Islet precursor cell (in vitro differentiated cells): ENCODE results near the gene MPHOSPH9.
A peak's percentile ranks its signal among the peaks of the same experiment; 100 is the strongest.

Experiments
- DNase-seq: peaks from one replicate; pipeline ENCODE4 v3.0.0-alpha.2; 2018

The MPHOSPH9 gene

DNA sequence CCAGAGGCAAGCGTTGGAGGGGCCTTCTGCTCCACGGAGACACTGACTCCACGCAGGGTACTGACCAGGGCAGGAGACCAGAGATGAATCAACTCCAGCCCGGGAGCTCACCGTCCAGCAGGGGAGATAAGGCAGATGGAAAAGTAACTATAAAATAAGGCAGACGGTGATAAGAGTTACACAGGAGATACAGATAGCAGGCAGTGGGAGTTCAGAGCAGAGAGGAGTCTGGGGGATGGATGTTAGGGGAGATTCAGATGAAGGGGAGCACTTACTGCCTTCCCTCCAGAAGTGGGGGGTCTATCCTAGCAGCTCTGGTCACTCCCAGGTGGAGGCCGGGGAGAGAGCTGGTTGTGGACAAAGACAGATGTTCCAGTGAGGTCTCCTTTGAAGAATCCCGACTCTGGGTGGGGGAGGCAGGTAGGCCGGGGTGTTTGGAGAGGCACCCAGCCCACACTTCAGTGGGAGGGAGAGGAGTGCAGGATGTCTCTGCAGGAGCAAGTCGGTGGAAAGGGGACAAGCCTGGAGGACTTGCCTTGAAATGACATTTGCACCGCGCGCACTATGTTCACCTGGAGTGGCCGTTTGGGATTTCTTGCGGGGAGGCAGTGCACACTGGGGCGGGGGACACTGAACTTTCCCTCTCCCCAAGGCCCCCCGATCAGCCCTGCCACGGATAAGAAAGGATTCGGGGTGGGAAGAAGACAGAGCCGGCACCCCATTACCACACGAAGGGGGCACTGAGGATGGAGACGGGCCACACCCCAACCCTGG is 83.3 kb downstream of the MPHOSPH9 start:
- DNase-seq: peak; percentile 61

- DNase-seq: peak; percentile 66
Observed at GRCh38 chr12:123149088-123149487, 83.9 kb downstream of the MPHOSPH9 start.

DNA sequence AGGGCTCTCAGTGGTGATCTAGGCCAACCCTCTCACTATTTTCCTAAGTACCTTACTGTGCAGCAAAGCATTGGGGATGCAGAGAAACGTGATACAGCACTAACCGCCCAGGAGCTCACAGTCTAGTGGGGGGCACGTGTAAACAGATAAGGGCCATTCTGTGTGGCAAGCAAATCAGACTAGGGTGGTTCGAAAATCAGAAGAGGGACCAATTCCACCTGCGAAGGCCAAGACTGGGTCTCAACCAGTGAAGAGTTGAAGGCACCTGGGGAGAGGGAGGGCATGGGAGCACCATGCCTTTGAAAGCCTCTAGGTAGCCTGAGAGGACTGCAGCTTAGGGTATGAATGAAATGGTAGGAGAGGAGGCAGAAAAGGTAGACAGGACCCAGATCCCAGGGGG is 84.3 kb downstream of the MPHOSPH9 start:
- no peak for DNase-seq

- DNase-seq: no peak
Observed at GRCh38 chr12:123148223-123148622, 84.7 kb downstream of the MPHOSPH9 start.

DNA sequence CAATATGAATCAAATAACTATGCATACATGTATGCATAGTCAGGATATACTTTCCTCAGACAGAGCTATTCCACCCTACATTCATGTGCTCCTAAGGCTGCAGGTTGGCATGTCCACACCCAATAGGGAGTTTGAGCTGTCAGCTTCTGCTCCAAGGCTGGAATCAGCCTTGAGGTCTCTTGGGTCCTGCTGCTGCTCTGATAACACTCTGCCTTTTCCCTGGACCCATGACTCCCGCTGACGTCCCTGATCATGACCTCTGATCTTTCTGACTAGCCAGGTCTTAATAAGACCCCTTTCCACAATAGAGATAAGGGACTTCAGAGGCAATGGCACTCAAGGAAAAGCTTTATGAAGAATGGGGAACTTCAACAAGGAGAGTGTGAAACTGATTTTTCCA is 87.7 kb downstream of the MPHOSPH9 start:
- DNase-seq: no peak

DNA sequence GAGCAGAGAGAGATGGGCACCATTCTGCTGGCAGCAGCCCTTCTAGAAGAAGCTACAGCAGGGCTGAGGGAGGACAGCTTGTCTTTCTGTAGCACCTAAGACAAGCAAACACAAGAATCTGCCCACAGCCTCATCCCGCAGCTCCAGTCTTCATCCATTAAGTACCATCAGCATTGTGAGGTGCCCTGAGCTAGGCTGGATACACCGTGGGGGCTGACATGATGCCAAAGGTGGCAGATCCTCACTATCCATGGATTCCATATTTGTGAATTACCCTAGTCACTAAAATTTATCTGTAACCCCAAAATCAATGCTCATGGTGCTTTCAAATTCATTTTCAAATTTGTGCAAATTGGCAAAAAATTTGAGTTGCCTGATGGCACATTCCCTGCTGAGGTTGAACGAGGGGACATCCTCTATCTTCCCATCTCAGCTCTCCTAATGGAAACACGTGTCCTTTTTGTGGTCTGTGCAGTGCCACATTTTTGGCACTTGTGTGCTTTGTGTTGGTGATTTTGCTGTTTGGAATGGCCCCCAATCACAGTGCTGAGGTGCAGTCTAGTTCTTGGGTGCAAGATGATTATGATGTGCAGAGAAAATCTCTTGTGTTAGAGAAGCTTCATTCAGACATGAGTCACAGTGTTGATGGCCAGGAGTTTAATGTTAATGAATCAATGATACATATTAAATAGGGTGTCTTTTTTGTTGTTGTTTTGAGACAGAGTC is 89.0 kb downstream of the MPHOSPH9 start:
- DNase-seq: peak; percentile 47

DNA sequence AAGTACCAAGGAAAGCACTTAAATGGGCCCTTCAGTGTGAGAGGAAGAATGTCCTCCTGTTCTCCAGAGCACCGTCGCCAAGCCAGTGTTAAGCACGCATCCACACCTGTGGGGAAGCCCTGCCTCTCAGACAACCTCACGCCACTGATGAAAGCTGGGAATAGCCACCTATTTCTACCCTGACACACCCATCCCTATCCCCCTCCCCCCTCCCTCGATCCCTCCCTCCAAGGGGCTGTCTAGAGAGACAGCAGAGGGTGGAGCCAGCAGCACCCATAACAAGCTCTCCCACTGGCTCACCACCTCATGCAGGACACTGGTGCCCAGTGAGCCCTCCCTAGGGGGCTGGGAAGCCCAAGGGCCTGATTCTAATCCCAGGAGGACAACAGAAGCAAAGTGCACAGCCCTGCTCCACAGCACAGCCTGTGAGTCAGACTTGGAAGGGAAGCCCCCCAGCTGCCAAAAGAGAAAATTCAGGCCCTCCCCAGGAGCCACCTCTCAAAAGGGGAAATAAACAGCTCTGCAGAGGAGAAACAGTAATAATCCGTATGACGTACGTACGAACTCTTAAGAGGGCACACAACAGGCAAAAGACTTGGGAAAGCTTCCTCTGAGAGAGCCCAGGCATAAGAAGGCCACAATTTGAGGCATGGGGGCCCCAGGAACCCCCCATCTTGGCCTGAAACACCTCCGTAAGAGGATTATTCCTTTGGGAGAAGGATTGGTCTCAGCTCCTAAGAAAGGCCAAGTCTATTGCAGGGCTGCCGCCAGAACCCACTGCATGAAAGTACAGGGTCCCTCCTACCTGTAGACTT is 89.8 kb downstream of the MPHOSPH9 start:
- DNase-seq: peak; percentile 78

GRCh38 chr12:123142518-123142840 is 90.5 kb downstream of the MPHOSPH9 start:
- no peak for DNase-seq

- DNase-seq: peak; percentile 85
Observed at GRCh38 chr12:123141615-123142517, 91.1 kb downstream of the MPHOSPH9 start.

- no peak for DNase-seq
Observed at GRCh38 chr12:123140676-123141614, 92.0 kb downstream of the MPHOSPH9 start.

DNA sequence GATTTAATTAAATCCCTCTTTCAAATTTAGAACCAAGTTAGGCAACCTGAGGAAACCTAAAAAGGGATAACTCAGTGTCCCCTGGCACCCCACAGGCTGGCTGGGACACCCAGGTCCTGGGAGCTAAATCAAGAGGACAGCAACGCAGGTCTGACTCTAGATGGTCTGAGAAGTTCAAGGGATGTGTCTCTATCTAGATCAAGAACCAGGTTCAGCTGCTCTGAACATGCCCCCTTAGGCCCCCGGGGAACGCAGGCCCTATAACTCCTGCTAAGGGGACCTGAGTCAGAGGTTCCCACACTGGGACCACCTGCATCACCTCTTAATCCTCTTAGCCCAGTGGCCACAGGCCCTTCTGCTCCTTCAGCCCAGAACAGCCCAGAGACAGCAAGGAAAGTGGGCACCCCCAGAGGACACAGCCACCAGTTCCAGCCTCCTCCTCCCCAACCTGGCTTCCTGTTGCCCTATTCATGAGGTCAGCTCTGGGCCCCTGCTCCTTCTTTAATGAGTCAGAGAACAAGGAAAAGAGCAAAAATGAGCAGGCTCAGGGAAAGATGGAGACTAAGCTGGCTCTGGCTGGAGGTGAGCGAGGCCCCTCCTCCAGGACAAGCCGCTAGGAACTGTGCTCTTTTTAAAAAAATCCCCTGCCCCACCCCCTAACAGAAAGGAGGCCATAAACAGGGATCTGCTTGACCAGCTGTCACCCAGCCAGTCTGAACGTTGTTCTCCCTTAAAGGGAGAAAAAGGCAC is 92.8 kb downstream of the MPHOSPH9 start:
- peak; percentile 91 for DNase-seq

GRCh38 chr12:123135688-123136087 is 97.3 kb downstream of the MPHOSPH9 start:
- DNase-seq: no peak

DNA sequence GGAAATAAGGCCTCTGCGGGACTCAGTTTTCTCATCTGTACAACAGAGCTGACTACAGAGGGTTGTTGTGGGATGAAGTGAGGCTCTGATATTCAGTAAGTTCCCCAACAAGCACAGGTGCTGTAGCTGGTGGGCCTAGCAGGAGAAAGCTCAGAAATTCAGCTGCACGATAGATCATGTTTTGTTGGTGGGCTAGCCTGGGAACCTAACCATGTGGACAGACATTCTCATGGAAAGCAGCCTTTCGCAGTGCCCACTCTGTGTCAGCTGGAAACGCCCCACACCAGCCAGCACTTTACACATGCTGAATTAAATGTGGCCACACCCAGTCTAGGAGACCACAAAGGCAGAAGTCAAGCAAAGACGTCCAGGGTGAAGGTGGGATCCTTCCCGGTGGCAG is 98.1 kb downstream of the MPHOSPH9 start:
- DNase-seq: peak; percentile 60

DNA sequence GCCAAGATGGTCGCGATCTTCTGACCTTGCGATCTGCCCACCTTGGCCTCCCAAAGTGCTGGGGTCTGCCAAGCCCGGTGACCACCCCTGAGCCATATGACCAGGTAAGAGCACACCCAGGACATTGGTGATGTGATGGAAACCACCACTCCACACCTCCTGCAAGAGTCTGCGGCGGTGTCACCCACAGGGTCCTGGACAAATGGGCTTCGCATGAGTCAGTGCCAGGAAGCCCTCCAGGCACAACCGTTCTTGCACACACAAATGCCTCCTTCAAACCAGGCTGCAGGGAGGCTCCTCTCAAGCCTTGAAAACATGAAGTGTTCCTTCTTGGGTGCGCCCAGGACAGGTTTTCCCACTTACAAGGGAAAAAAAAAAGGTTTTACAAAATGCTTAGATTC is 98.7 kb downstream of the MPHOSPH9 start:
- peak; percentile 98 for DNase-seq

DNA sequence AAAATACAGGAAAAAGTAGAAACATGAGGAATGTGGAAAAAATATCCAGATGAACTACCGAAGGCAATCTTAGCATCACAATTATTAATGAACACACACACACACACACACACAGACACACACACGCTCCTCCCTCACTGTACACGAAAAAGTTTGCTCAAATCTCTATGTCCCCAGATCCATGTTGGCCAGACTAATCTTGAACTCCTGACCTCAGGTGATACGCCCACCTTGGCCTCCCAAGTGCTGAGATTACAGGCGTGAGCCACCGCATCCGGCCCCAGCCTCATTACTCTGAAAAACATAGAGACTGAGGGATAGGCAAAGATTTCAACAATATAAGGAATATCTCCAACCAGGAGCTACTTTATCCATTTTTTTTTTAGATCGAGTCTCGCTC is 99.2 kb downstream of the MPHOSPH9 start:
- no peak for DNase-seq

DNA sequence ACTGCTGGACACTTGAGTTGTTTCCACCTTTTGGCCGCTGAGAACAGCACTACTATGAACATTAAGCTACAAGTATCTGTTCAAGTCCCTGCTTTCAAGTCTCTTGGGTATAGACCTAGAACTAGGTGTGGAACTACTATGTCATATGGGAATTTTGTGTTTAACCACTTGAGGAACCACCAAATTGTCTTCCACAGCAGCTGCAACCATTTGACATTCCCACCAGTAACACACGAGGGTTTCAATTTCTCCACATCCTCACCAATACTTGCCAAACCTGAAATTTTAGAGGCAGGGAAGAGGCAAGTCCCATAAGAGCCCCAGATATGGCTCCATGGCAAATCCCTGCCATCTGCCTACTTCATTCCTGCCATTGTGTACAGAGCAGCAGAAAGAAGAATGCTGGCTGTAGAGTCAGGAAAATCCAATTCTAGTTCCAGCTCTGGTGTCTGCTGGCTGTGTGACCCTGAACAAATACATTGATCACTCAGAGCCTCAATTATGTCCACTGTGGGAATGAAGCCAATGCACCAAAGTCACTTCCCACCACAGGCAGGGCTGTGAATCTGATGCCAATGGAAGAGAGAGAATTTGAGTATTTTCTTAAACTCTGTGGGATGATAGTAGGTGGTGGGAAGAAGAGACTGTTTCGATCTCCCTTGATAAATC is 99.9 kb downstream of the MPHOSPH9 start:
- DNase-seq: no peak

DNA sequence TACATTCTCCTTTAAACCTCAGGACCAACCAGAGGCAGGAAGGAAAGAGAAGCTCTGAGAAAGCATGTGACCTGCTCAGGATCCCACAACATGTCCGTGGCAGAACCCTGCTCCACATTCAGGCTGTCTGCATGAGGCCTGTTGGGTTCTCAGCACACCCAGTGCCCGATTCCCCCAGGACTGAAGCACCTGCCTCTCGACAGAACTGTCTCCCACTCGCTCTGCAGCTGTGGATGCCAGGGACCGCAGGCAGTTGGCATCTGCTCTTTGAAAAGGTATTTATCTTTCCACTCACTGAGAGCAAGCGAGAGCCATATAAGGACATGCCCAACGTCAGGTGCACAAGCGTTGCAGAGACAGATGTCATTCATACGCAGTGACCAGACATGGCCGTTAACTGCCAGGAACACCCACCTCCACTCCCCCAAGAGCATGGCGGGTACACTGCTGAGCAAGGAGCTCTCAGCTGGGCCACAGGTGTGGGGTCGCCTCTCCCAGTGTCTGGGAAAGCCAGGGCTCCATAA is 101.0 kb downstream of the MPHOSPH9 start:
- DNase-seq: no peak

DNA sequence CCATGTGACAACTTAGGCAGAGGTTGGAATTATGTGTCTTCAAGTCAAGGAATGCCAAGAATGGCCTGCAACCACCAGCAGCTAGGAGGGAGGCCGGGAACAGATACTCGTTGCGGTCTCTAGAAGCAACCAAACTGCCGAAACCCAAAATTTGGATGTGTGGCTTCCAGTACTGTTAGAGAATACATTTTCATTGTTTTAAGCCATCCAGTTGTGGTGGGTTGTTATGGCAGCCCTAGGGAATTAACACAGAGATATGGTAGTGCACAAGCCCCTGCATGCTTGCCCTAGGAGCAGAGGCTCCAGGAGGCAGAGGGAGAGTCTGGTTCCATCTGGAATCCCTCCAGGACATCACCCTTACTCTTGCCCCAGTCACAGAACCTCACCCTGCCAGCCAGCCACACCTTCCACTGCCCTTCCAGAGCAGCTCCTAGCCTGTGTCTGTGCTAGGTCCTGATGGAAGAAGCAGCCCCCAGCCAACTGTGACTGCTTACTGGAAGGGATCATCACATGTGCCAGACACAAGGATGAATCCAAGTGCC is 101.6 kb downstream of the MPHOSPH9 start:
- DNase-seq: peak; percentile 86

GRCh38 chr12:123129621-123130020 is 103.3 kb downstream of the MPHOSPH9 start:
- no peak for DNase-seq

DNA sequence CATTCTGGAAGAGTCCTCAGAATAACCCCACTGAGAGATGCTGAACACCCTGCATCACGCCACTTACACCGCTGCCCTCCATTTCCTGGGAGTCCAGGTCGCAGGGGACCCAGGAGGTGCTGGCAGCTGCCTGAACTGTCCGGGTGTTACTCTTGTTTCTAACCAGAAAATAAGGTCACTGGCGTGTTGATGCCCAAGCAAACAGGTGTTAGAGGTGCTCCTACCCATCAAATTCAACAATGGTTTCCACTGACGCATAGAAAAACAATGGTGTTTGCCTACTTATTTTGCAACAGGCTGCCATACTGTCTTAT is 105.8 kb downstream of the MPHOSPH9 start:
- DNase-seq: no peak
